Measurements from ENCODE around the gene UMODL1.

UMODL1 gene

DNA sequence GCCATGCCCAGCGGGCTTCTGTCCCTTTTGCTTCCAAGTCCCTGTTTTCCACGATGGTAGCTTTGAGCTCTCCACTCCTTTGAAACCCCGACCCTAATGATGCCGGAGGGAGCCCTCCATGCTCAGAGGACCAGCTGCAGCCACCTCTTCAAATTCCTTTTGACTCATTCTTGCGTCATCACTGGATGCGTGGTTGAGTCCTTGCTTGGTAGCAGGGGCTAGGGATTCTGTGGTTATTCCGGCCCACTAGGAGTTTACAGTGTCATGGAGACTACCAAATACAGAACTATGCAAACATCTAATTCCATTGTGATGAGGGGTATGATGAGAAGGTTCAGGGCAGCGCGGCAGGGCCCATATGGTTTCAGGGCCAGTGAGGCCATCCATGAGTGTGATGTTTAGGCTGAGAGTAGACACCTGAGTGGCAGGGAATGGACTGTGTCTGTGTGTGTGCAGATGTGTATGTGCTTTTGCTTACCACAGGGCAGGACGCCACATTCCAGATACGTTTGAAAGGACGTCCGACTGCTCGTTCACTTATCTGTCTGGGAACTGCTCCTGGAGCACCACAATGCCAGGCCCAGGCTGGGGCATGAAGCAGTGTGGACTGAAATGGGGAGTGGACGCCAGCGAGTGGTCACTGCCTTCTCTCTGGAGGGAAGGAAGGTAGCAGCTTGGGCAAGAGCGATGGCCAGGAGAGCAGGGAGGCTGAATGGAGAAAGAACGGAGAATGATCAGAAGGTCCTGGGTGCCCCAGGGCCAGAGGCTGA lies 30.5 kb upstream of the UMODL1 start:
- DNase-seq = no peak

DNA sequence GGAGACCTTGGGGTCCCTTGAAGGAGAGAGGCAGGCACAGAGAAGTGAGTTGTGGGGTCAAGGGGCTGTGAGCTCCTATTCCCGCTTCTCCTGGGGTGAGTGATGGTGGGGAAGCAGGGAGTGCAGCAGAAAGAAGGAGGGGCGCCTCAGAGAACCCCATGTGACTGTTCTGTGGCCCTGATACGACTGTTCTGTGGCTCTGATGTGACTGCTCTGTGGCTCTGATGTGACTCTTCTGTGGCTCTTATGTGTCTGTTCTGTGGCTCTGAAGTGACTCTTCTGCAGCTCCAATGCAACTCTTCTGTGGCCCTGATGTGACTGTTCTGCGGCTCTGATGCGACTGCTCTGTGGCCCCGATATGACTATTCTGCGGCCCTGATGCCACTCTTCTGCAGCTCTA lies 29.9 kb upstream of the UMODL1 start:
- no peak for DNase-seq

- no peak for DNase-seq
Measured at GRCh38 chr21:42041711-42042110, 29.4 kb upstream of the UMODL1 start.

DNA sequence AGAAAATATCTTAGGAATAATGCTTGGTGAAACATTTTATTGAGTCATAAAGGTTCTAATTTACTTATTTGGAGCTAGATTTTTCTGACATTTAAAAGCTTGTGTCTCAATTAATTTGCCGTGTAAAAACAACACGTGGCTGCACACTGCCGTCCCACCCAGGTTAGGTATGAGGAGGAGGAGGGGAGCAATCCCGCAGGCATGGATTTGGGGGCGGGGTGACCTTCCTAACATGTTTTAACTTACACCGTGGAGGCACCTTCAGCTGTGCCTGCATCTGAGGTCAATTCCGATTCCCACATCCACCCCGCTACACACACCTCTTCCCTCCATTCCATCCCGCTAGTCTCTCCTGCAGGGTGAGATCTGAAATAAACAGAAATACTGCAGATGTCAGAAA lies 28.5 kb upstream of the UMODL1 start:
- no peak for DNase-seq

- DNase-seq = no peak
Measured at GRCh38 chr21:42043201-42043895, 27.8 kb upstream of the UMODL1 start.

GRCh38 chr21:42043961-42044360 lies 27.2 kb upstream of the UMODL1 start:
- DNase-seq = no peak

DNA sequence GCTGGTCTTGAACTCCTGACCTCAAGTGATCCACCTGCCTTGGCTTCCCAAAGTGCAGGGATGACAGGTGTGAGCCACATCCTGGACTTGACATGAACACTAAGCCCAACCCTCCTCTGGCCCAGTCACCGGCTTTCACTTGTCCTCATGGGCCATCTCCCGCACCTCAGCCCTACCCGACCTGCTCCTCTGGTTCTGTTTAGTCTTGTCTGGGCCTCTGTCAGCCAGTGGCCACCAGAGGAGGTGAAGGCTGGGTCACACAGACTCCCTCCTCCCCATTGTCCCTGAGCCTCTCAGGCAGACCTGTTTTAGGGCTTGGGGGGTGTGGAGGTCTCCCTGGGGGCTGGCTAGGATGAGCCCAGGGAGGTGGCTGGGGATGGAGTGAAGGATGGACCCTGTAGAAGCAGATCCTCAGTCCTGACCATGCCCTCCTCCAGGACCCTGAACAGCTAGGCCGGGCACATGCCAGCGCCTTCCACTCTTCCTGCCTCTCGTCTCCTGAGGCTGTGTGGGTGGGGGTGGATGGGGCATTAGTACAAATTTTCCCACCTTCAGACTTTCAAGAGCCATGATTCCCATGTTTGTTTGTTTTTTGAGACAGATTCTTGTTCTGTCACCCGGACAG lies 26.1 kb upstream of the UMODL1 start:
- no peak for DNase-seq

GRCh38 chr21:42047821-42048613 lies 23.1 kb upstream of the UMODL1 start:
- no peak for DNase-seq

GRCh38 chr21:42048870-42049577 lies 22.1 kb upstream of the UMODL1 start:
- DNase-seq = no peak

DNA sequence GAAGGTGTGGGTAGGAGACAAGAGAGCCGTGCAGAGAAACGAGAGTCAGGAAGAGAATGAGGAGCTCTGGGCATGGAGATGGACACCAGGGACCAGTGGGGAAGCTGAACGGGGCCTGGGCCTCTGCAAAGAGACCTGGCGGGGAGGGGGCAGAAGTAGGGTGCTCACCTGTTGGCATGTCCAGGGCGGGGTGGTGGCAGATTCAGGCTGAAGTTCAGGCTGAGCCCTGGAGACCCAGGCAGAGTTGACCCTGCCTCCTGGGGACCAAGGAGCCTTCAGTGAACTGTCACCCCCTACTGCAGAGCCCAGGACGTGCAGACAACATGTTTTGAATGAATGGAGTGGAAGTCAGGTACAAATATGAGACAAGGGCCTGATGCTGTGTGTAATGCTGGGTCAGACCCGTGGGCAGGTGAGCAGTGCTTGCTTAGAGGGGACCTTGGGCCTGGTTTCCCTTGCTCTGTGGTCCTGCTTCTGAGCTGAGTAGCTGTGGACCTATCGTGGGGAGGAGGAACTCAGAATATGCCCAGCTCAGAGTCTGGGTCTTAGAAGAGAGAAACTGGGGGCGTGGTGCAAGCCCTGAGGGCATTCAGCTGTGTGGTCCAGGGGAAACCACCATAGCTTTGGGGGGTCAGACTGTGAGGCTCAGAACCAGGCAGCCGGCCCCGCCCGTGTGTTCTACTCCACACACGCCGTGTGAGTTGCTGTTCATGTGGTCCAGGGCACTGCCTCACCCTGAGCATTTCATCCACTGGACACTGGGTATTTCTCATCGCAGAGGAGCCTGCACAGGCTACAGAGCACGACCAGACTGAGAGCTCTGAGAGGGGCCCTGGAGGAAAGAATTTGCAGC lies 21.3 kb upstream of the UMODL1 start:
- no peak for DNase-seq

GRCh38 chr21:42051788-42052187 lies 19.3 kb upstream of the UMODL1 start:
- DNase-seq = no peak

- DNase-seq = no peak
Measured at GRCh38 chr21:42055425-42055824, 15.7 kb upstream of the UMODL1 start.

- DNase-seq = no peak
Measured at GRCh38 chr21:42056468-42056867, 14.6 kb upstream of the UMODL1 start.

DNA sequence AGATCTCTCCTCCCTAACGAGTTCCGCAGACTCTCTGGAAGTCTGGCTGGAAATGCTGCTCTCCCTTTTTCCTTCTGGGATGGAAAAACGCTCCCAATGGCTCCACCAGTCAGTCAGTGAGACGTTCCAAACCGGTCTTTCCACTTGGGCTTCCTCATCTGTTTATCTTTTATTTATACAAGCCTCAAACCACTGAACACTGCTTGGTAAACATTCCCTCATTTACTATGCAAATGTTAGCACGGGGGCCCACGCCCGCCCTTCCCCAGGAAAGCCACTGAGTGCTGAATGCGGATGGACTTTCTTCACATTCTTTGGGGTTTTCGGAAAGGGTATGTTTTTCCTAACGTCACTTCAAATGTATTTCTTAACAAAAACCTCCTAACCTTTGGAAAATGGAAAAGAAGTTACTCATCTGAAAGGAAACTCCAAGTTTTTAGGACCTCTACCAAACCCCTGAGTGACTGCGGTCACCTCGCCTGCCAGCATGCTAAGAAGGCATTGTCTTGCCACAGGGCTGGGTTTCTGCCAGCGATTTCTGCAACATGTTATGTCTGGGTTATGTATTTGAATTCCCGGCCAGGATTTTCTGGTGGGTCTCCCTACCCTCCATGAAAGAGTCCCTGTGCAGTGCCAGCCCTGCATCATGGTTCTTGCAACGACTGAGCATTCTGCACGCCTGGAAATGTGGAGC lies 14.0 kb upstream of the UMODL1 start:
- peak; percentile 93 for DNase-seq

- DNase-seq = no peak
Measured at GRCh38 chr21:42057851-42058437, 13.2 kb upstream of the UMODL1 start.

DNA sequence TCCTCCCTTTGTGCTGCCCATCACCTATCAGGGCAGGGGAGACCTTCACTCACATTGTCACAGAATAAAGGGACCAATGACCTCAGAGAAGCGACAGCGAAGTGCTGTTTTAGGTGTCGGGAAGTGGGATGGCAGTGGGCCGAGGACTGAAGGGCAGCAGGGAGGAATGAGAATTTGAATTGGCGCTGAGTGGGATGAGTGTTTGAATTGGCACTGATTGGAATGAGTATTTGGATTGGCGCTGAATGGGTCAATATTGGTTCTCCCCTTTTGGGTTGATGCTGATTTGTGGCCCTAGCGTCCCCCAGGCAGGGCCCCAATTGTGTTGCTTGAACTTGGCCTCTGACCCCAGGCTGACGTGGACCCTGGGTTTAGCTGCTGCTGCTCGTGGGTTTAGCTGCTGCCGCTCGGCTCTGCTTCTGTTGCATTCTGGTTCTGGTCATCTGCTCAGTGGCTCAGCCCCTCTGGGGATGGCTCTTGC lies 12.4 kb upstream of the UMODL1 start:
- DNase-seq = no peak

DNA sequence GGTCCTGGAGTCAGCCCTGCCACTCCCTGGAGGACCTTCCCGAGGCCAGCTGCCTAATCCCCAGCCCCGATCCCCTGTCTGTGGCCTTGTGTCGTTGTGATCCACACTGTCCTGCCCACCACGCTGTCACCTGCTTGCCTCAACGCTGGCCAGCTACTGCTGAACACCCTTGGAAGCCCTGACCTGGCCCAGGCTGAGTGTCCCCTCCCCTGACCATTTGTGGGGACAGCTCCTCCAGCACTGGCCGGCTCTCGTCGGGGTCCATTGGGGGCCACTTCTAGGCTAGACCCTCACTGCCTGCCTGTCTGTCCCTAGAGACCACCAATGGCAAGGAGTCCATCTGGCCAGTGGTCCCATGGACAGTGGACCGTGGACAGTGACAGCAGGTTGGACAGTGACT lies 12.0 kb upstream of the UMODL1 start:
- DNase-seq = no peak

DNA sequence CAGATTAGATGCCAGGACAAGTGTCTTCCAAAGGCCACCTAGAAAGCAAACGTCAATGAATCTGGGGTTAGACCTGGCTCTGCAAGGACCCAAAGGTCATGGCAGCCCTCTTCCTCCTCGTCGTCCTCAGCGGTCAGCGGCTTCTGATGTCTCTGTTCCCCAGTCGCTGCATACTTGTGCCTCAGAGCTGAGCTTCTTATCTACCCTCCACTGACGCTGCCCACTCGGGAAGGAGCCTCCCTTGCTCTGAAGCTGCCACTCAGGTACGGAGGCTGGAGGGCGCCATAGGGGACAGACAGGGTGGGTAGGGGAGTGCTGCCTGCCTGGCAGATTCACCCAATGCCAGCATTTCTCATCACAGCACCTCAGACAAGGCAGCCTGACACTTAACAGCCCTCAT lies 11.4 kb upstream of the UMODL1 start:
- DNase-seq = no peak

GRCh38 chr21:42060166-42060565 lies 11.0 kb upstream of the UMODL1 start:
- no peak for DNase-seq

- DNase-seq = no peak
Measured at GRCh38 chr21:42061195-42061985, 9.7 kb upstream of the UMODL1 start.
